ENCODE data around the gene MDK.

- TF ChIP-seq CTCF (IDR thresholded peaks at IDR 0.05) (peak in 6 of 7 experiments; percentile 39 to 52 (median 45)), POLR2A (IDR thresholded peaks at IDR 0.05) (no peak)
These were observed 1.4 kb downstream of the MDK start for GRCh38 chr11:46382646-46383403.

Data from body of pancreas (tissue), 4 donors.